ENCODE data around the gene SHB.

SHB gene

DNA sequence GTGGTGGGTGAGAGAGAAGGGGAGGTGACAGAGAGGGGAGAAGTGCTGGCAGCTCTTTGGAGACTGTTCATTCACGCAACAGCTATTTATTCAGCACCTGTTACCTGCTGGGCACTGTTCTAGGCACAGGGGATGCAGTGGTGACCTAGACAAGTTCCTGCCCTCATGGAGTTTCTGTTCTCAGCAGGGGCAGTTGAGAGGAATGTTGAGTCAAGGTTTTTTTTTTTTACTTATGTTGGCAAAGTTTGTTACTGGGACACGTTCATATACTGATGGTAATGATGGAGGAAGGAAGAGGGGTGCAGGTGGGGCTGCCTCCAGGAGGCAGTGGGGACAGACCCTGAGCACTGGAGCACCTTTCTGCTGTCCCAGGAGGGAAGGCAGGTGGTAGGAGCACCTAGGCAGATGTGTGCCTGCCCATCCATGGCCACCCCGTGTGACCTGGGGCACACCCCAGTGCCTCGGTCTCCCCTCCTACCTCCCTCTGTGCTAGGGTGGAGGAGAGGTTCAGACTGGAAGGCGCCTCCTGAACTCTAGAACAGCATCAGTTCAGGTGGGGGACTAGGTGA, 115.7 kb downstream of the SHB start:
- no peaks in the 10 kb centered on the region for H3K27me3 ChIP-seq (replicated peaks; ENCODE audit: control insufficient read depth, insufficient read depth, low read length)
- H3K36me3 ChIP-seq (ENCODE audit: control insufficient read depth, insufficient read depth, low read length) = no peaks in the 10 kb centered on the region
- no peak for DNase-seq (ENCODE audit: extremely low read depth, insufficient read length)
- TF ChIP-seq CTCF (IDR thresholded peaks at IDR 0.05; ENCODE audit: insufficient read depth, low read length, poor library complexity, severe bottlenecking) = no peak
- no peak overlapping the region for H3K4me3 ChIP-seq (replicated peaks; ENCODE audit: low read depth, low read length)

DNA sequence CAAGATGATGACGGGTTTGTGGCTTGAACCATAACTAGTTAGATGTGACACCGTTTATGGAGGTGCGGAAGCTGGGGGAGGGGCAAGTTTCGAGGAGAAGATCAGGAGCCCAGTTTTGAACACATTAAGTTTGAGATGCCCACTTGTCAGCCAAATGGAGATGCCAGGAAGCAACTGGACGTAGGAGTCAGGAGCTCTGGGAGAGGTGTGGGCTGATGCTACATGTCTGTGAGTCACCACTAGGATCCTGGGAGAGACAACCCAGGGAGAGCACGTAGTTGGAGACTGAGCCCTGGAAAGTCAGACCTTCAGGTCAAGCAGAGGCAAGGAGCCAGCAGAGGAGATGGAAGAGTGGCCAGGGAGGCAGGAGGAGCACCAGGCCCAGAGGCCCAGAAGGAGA, 116.3 kb downstream of the SHB start:
- TF ChIP-seq CTCF (IDR thresholded peaks at IDR 0.05; ENCODE audit: insufficient read depth, low read length, poor library complexity, severe bottlenecking) = no peak
- Histone ChIP-seq H3K27me3 (replicated peaks; ENCODE audit: control insufficient read depth, insufficient read depth, low read length) (no peaks in the 10 kb centered on the region), H3K4me3 (replicated peaks; ENCODE audit: low read depth, low read length) (no peak overlapping the region), H3K36me3 (ENCODE audit: control insufficient read depth, insufficient read depth, low read length) (no peaks in the 10 kb centered on the region)
- DNase-seq (ENCODE audit: extremely low read depth, insufficient read length) = no peak

DNA sequence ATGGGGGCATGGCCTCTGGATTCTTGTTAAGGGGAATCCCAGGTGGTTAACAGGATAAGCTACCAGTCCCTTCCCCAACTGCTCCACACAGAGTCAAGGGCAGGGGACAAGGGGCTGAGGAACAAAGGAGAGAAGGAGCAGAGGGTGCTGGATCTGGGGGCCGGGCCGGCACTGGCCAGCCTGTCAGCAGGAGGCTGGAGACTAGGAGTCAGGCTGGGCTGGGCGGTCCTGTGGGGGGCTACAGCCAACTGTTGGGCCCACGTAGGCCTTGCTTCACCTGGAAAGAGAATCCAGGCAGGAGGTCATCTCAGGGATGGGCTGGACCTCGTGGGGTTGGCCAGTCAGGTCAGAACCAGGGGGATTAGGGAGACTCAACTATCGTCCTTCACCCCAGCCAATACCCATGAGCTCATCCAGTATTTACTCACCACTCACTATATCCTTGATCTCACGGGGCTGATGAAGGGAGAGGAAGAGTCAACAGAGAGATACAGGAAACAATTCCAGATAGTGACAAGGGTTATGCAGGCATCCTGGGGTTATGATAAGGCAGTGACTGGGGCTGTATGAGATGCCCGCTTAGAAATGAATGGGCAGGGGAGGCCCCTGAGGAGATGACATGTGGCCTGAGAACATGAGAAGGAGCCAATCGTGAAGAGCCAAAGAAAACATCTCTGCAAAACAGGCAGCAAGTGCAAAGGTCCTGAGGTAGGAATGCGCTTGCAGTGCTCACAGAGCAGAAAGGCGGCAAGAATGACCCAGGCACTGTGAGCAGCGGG, 117.2 kb downstream of the SHB start:
- Histone ChIP-seq H3K36me3 (ENCODE audit: control insufficient read depth, insufficient read depth, low read length) (no peaks in the 10 kb centered on the region), H3K27me3 (replicated peaks; ENCODE audit: control insufficient read depth, insufficient read depth, low read length) (no peaks in the 10 kb centered on the region), H3K4me3 (replicated peaks; ENCODE audit: low read depth, low read length) (no peak overlapping the region)
- DNase-seq (ENCODE audit: extremely low read depth, insufficient read length) = no peak
- no peak for TF ChIP-seq CTCF (IDR thresholded peaks at IDR 0.05; ENCODE audit: insufficient read depth, low read length, poor library complexity, severe bottlenecking)

DNA sequence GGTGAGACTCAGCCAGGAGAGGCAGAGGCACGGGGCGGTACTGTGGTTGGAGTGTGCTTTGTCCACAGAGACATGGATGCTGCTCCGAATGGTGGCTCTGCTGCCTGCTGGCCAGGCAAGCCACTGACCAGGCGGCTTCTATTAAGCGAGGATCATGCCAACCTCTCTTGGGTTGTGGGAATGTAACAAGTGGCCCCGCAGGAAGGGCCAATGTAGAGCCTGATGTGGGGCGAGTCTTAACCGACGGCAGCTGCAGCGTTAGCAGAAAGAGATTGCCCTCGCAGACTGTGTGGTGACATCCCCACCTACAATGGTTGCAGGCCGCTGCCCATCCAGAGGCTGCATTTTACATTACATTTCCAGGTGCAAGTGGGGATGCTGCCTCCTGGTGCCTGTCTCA, 118.5 kb downstream of the SHB start:
- DNase-seq (ENCODE audit: extremely low read depth, insufficient read length) = no peak
- Histone ChIP-seq H3K4me3 (replicated peaks; ENCODE audit: low read depth, low read length) (no peak overlapping the region), H3K27me3 (replicated peaks; ENCODE audit: control insufficient read depth, insufficient read depth, low read length) (no peaks in the 10 kb centered on the region), H3K36me3 (ENCODE audit: control insufficient read depth, insufficient read depth, low read length) (no peaks in the 10 kb centered on the region; the same call in 1 of the 2 replicates)
- no peak for TF ChIP-seq CTCF (IDR thresholded peaks at IDR 0.05; ENCODE audit: insufficient read depth, low read length, poor library complexity, severe bottlenecking)

DNA sequence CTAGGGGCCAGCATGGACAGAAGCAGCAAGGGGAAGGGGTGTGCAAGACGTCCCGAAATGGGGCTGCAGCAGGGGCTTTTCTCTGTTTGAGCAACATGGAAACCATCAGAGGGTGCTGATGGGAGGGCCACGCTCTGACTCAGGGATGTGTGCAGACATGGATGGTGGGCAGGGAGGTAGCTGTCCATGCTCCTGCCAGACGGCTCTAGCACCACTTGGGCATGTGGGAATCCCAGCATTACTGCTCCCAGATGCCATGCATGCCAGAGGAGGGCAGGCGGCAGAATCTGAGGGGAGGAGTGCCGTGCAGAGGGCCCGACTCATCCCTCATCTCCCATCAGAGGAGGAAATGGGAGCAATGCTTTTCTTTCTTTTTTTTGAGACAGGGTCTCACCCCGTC, 119.5 kb downstream of the SHB start:
- no peak for DNase-seq (ENCODE audit: extremely low read depth, insufficient read length)
- no peaks in the 10 kb centered on the region; the same call in 1 of the 2 replicates for H3K36me3 ChIP-seq (ENCODE audit: control insufficient read depth, insufficient read depth, low read length)

More for the DNA sequence above, 119.5 kb downstream of the SHB start:
- no peak overlapping the region for H3K4me3 ChIP-seq (replicated peaks; ENCODE audit: low read depth, low read length)
- H3K27me3 ChIP-seq (replicated peaks; ENCODE audit: control insufficient read depth, insufficient read depth, low read length) = no peaks in the 10 kb centered on the region
- TF ChIP-seq CTCF (IDR thresholded peaks at IDR 0.05; ENCODE audit: insufficient read depth, low read length, poor library complexity, severe bottlenecking) = no peak

All from GM06990 (cell line).